Right lobe of liver (tissue), 6 donors: ENCODE measurements around the gene GABRB3. TPM values are rescaled to one million over a fixed set of nuclear protein-coding genes. Genes with fewer than 3 reads are reported as not detected.

Experiments
- ATAC-seq, 4 donors: fragments of 200-7000 bp; cut with Tn5 transposase; one replicate each; pipeline ENCODE4 v1.9.1; 2020; ENCODE audit warnings: mild to moderate bottlenecking in 4 of 4, moderate library complexity in 4 of 4
- DNase-seq, 3 donors: peaks; one replicate each; pipeline ENCODE4 v3.0.0-alpha.2; 2020
- H3K27ac ChIP-seq, 3 donors: fragments of 200-600 bp; one replicate each; pipeline ENCODE4 v1.8.0; 2022
- H3K27me3 ChIP-seq, 2 donors: fragments of 200-600 bp; one replicate each; pipeline ENCODE4 v1.8.0; 2022
- H3K36me3 ChIP-seq, 4 donors: fragments of 200-600 bp; sonication (generic) in 1 of 4; one replicate each; pipeline versions ENCODE4 v1.5.1 to v1.8.0; 2017 to 2022; ENCODE audit warnings: control low read depth in 1 of 4
- H3K4me1 ChIP-seq, 4 donors: fragments of 200-600 bp; sonication (generic) in 1 of 4; one replicate each; pipeline versions ENCODE4 v1.5.1 to v1.8.0; 2017 to 2022; ENCODE audit warnings: control low read depth in 1 of 4
- H3K4me3 ChIP-seq, 3 donors: fragments of 200-600 bp; one replicate each; pipeline ENCODE4 v1.8.0; 2022
- H3K9me3 ChIP-seq, 4 donors: fragments of 200-600 bp; sonication (generic) in 1 of 4; one replicate each; pipeline versions ENCODE4 v1.5.1 to v1.8.0; 2017 to 2022; ENCODE audit warnings: control low read depth in 1 of 4
- POLR2A ChIP-seq: fragments of 450-650 bp; IDR thresholded peaks from one replicate; pipeline ENCODE4 v1.6.1; 2017; ENCODE audit warnings: antibody characterized with exemption, mild to moderate bottlenecking
- WGBS: methylation state at CpG from one replicate; pipeline ENCODE4 v1.1.6; 2018; ENCODE audit warnings: low coverage, low lambda C conversion rate; ENCODE audit not compliant: insufficient coverage; ENCODE audit errors: missing lambda C conversion rate; 5-methylcytosine and 5-hydroxymethylcytosine counted together
- intact Hi-C, 2 donors: fragments of 100-400 bp; cut with DNase I; formaldehyde crosslinking; loops; one replicate each; pipeline versions ENCODE4 v1.11.2 to v1.14.1; 2022
- total RNA-seq, 6 experiments: library from RNA; depleted of rRNA in 2 of 6; stranded (reverse); fragments of >200 nt in 2 of 6; fragmentation: NEBNext Ultra II Directional in 3 of 6; extraction: Animal tissue kit (Norgen Biotek cat#: 25700) in 3 of 6; gene quantifications; one replicate each; pipeline versions ENCODE4 v1.1.0 to v1.2.4, GENCODE V29; 2016 to 2023
- TF ChIP-seq, protein P1 (sequence below), 4 donors: fragments of 200-600 bp in 3 of 4; fragments of 450-650 bp in 1 of 4; IDR thresholded peaks; one replicate each; pipeline versions ENCODE4 v1.5.1 to v1.8.0; 2016 to 2022; ENCODE audit warnings: antibody characterized with exemption in 4 of 4, mild to moderate bottlenecking in 2 of 4
- donor health status: DM: no; HTN: yes; CAD: no.
- donor health status: DM: no; HTN: no; CAD: no.
- donor health status: DM: no; HTN: no; CAD: no.
- donor health status: DM: no; HTN: yes; CAD: no.
- donor health status: DM: no; HTN: yes; CAD: no.

GABRB3 gene
- total RNA-seq, 6 experiments from 2014 or later, result 0.49 to 2.7 (median 1.4) TPM

DNA sequence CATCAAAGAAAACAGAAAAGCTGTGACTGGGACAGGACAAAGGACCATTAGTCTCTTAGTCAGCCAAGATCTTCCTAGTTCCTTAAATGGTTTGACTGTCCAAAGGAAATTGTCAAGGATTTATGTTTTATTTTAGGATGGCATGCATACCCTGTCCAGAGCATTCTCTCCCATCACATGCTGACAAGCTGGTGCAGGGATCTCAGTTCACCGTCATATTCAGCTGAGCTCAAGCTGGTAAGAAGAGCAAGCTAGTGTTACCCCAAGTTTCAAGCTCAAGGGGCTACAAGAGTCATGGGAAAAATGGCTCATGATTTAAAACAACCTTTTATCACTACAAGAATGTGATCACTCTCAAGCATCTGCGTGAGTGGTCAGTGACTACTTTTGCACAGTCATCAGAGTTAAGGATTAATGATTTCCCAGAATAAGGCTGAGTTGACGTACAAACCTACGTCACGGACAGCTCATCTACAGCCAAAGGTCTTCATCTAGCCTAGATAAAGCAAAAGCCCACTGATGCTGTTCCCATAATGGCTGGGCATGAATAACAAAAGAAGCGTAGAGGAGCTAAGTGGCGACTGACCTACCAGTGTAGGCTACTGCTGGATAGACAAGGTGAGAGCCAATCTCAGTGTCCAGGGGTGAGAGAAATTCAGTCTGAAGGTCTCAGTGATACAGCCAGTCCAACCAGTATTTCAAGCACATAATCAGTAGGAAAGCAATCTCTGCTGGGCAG lies 157.5 kb downstream of the GABRB3 start:
- WGBS, result 53% methylated on average over 5 of the region's 7 CpGs
- DNase-seq, result no peak
- H3K4me3 ChIP-seq, result no peak overlapping the region
- TF ChIP-seq, protein P1, sequence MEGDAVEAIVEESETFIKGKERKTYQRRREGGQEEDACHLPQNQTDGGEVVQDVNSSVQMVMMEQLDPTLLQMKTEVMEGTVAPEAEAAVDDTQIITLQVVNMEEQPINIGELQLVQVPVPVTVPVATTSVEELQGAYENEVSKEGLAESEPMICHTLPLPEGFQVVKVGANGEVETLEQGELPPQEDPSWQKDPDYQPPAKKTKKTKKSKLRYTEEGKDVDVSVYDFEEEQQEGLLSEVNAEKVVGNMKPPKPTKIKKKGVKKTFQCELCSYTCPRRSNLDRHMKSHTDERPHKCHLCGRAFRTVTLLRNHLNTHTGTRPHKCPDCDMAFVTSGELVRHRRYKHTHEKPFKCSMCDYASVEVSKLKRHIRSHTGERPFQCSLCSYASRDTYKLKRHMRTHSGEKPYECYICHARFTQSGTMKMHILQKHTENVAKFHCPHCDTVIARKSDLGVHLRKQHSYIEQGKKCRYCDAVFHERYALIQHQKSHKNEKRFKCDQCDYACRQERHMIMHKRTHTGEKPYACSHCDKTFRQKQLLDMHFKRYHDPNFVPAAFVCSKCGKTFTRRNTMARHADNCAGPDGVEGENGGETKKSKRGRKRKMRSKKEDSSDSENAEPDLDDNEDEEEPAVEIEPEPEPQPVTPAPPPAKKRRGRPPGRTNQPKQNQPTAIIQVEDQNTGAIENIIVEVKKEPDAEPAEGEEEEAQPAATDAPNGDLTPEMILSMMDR (IDR thresholded peaks at IDR 0.05), result no peak
- no peaks in the 10 kb centered on the region for H3K9me3 ChIP-seq
- H3K36me3 ChIP-seq, result no peaks in the 10 kb centered on the region
- ATAC-seq, result no peak
- intact Hi-C loops, result no loop called here
- H3K27me3 ChIP-seq, result no peaks in the 10 kb centered on the region
- no peak overlapping the region for H3K27ac ChIP-seq
- no peaks in the 10 kb centered on the region for H3K4me1 ChIP-seq

DNA sequence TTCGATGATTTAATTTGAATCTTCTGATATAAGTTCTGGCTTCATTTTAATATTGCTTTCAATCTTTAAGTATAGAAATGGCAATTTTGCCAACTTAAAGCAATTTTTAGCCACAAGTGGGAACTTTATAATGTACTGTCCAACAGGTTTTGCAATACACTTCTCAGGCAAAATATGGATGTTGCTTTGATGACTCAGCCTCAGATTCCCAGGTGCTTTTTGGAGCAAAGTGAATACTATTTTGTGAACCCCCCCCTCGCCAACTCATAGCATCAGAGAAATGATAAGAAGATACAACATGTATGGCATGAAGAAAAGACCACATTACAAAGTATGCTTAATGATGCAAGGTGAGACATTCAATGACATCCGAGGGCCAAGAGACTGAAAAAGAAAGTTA lies 158.1 kb downstream of the GABRB3 start:
- no peak for ATAC-seq
- TF ChIP-seq POLR2A, result no peak
- TF ChIP-seq, protein P1 (IDR thresholded peaks at IDR 0.05), result no peak
- 33% methylated on average over 3 of the region's 3 CpGs for WGBS
- no peak overlapping the region for H3K4me3 ChIP-seq
- no peaks in the 10 kb centered on the region for H3K4me1 ChIP-seq
- H3K27me3 ChIP-seq, result no peaks in the 10 kb centered on the region
- intact Hi-C loops, result no loop called here
- H3K27ac ChIP-seq, result no peak overlapping the region
- H3K9me3 ChIP-seq, result no peaks in the 10 kb centered on the region
- DNase-seq, result no peak
- H3K36me3 ChIP-seq, result no peaks in the 10 kb centered on the region

DNA sequence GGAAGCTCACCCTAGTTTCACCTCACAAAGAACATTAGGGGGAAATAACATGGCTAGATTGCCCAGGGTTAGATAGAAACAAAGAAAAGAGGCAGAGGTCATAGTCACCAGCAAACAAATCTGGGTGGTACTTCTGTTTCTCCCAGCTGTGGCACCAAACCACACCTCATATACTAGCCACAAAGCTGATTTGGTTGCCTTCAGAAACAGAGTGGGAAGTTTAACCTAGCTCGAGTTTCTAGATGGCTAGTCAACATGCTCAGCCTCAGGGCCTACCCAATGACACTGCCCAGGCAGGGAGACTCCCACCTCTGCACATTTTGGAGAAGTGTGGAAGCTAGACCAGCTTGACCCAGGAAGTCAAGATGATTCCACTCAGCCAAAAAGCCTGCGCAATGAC lies 174.2 kb downstream of the GABRB3 start:
- H3K9me3 ChIP-seq, result no peaks in the 10 kb centered on the region
- intact Hi-C loops, result no loop called here
- WGBS, result 17% methylated on average over 1 of the region's 2 CpGs
- no peak overlapping the region for H3K27ac ChIP-seq
- no peak for ATAC-seq
- H3K36me3 ChIP-seq, result no peaks in the 10 kb centered on the region
- no peaks in the 10 kb centered on the region for H3K4me1 ChIP-seq
- H3K27me3 ChIP-seq, result no peaks in the 10 kb centered on the region
- TF ChIP-seq, protein P1 (IDR thresholded peaks at IDR 0.05), result no peak
- no peak for TF ChIP-seq POLR2A
- DNase-seq, result no peak
- no peak overlapping the region for H3K4me3 ChIP-seq

DNA sequence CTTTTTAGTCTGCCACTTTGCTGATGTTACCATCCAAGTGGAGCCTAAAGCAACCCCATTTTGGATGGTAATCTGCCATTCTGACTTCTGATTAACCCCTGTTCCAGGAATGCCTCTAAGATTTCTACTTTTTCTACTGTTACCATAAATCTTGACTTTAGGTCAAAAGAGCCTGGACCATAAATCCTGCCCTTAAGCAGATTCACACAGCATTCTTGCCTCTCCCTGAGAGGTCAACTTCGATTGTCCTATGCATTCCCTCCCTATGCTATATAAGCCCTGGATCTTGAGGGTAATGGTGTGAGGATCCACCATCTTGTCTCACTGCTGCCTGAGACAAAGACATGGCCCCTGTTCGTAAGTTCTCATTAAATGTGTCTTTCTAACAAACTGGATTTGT lies 177.3 kb downstream of the GABRB3 start:
- Histone ChIP-seq H3K4me3 (no peak overlapping the region), H3K9me3 (no peaks in the 10 kb centered on the region), H3K4me1 (no peaks in the 10 kb centered on the region), H3K27ac (no peak overlapping the region), H3K36me3 (no peaks in the 10 kb centered on the region), H3K27me3 (no peaks in the 10 kb centered on the region)
- no peak for ATAC-seq
- intact Hi-C loops, result no loop called here
- no peak for DNase-seq
- WGBS, result 7% methylated on average over 2 of the region's 2 CpGs
- no peak for TF ChIP-seq POLR2A
- TF ChIP-seq, protein P1 (IDR thresholded peaks at IDR 0.05), result no peak
